Measurements from ENCODE around the gene FMNL2.

Gene FMNL2

GRCh38 chr2:152405206-152406118, 70.5 kb downstream of the FMNL2 start:
- H3K9me3 ChIP-seq (ENCODE audit: control insufficient read depth, insufficient read depth, low read length) = no peaks in the 10 kb centered on the region
- H3K27ac ChIP-seq (ENCODE audit: low read depth, low read length) = peak overlapping the region; percentile 68
- H3K4me1 ChIP-seq (ENCODE audit: control insufficient read depth, insufficient read depth, low read length) = peaks cover 64% of the 10 kb centered on the region
- no peaks in the 10 kb centered on the region for H3K36me3 ChIP-seq (ENCODE audit: control insufficient read depth, insufficient read depth, low read length)
- no peak overlapping the region for H3K9ac ChIP-seq (ENCODE audit: low read depth, low read length)
- H3K27me3 ChIP-seq (ENCODE audit: control insufficient read depth, insufficient read depth, low read length) = no peaks in the 10 kb centered on the region
- no peak overlapping the region for H3K4me3 ChIP-seq (ENCODE audit: low read depth, low read length)

- Histone ChIP-seq H3K9ac (ENCODE audit: low read depth, low read length) (no peak overlapping the region), H3K36me3 (ENCODE audit: control insufficient read depth, insufficient read depth, low read length) (no peaks in the 10 kb centered on the region), H3K4me1 (ENCODE audit: control insufficient read depth, insufficient read depth, low read length) (peaks cover 72% of the 10 kb centered on the region), H3K9me3 (ENCODE audit: control insufficient read depth, insufficient read depth, low read length) (no peaks in the 10 kb centered on the region), H3K27me3 (ENCODE audit: control insufficient read depth, insufficient read depth, low read length) (no peaks in the 10 kb centered on the region), H3K27ac (ENCODE audit: low read depth, low read length) (no peak overlapping the region), H3K4me3 (ENCODE audit: low read depth, low read length) (no peak overlapping the region)
These were observed 71.3 kb downstream of the FMNL2 start for GRCh38 chr2:152406119-152406835.

- H3K4me1 ChIP-seq (ENCODE audit: control insufficient read depth, insufficient read depth, low read length) = peaks cover 77% of the 10 kb centered on the region
- peak overlapping the region; percentile 49 for H3K4me3 ChIP-seq (ENCODE audit: low read depth, low read length)
- no peaks in the 10 kb centered on the region for H3K9me3 ChIP-seq (ENCODE audit: control insufficient read depth, insufficient read depth, low read length)
- H3K36me3 ChIP-seq (ENCODE audit: control insufficient read depth, insufficient read depth, low read length) = no peaks in the 10 kb centered on the region
- H3K27me3 ChIP-seq (ENCODE audit: control insufficient read depth, insufficient read depth, low read length) = no peaks in the 10 kb centered on the region
- H3K27ac ChIP-seq (ENCODE audit: low read depth, low read length) = peak overlapping the region; percentile 83
- H3K9ac ChIP-seq (ENCODE audit: low read depth, low read length) = no peak overlapping the region
These were observed 71.8 kb downstream of the FMNL2 start for GRCh38 chr2:152406836-152407161.

GRCh38 chr2:152407204-152407721, 72.3 kb downstream of the FMNL2 start:
- Histone ChIP-seq H3K27me3 (ENCODE audit: control insufficient read depth, insufficient read depth, low read length) (no peaks in the 10 kb centered on the region), H3K4me1 (ENCODE audit: control insufficient read depth, insufficient read depth, low read length) (peaks cover 77% of the 10 kb centered on the region), H3K36me3 (ENCODE audit: control insufficient read depth, insufficient read depth, low read length) (no peaks in the 10 kb centered on the region), H3K27ac (ENCODE audit: low read depth, low read length) (peak overlapping the region; percentile 83), H3K9me3 (ENCODE audit: control insufficient read depth, insufficient read depth, low read length) (no peaks in the 10 kb centered on the region), H3K4me3 (ENCODE audit: low read depth, low read length) (peak overlapping the region; percentile 49), H3K9ac (ENCODE audit: low read depth, low read length) (no peak overlapping the region)

GRCh38 chr2:152407806-152408205, 72.8 kb downstream of the FMNL2 start:
- peak overlapping the region; percentile 49; the same call in 1 of the 2 replicates for H3K4me3 ChIP-seq (ENCODE audit: low read depth, low read length)
- peak overlapping the region; percentile 83 for H3K27ac ChIP-seq (ENCODE audit: low read depth, low read length)
- peaks cover 74% of the 10 kb centered on the region for H3K4me1 ChIP-seq (ENCODE audit: control insufficient read depth, insufficient read depth, low read length)
- H3K27me3 ChIP-seq (ENCODE audit: control insufficient read depth, insufficient read depth, low read length) = no peaks in the 10 kb centered on the region
- no peaks in the 10 kb centered on the region for H3K9me3 ChIP-seq (ENCODE audit: control insufficient read depth, insufficient read depth, low read length)
- H3K9ac ChIP-seq (ENCODE audit: low read depth, low read length) = no peak overlapping the region
- no peaks in the 10 kb centered on the region for H3K36me3 ChIP-seq (ENCODE audit: control insufficient read depth, insufficient read depth, low read length)

- no peak overlapping the region for H3K4me3 ChIP-seq (ENCODE audit: low read depth, low read length)
- no peak overlapping the region for H3K9ac ChIP-seq (ENCODE audit: low read depth, low read length)
- H3K9me3 ChIP-seq (ENCODE audit: control insufficient read depth, insufficient read depth, low read length) = no peaks in the 10 kb centered on the region
- no peaks in the 10 kb centered on the region for H3K27me3 ChIP-seq (ENCODE audit: control insufficient read depth, insufficient read depth, low read length)
- no peaks in the 10 kb centered on the region for H3K36me3 ChIP-seq (ENCODE audit: control insufficient read depth, insufficient read depth, low read length)
- H3K27ac ChIP-seq (ENCODE audit: low read depth, low read length) = no peak overlapping the region
- H3K4me1 ChIP-seq (ENCODE audit: control insufficient read depth, insufficient read depth, low read length) = peaks cover 75% of the 10 kb centered on the region
These were observed 73.3 kb downstream of the FMNL2 start for GRCh38 chr2:152408254-152408653.

- Histone ChIP-seq H3K4me1 (ENCODE audit: control insufficient read depth, insufficient read depth, low read length) (peaks cover 84% of the 10 kb centered on the region), H3K27ac (ENCODE audit: low read depth, low read length) (no peak overlapping the region), H3K4me3 (ENCODE audit: low read depth, low read length) (no peak overlapping the region), H3K9me3 (ENCODE audit: control insufficient read depth, insufficient read depth, low read length) (no peaks in the 10 kb centered on the region), H3K36me3 (ENCODE audit: control insufficient read depth, insufficient read depth, low read length) (no peaks in the 10 kb centered on the region), H3K27me3 (ENCODE audit: control insufficient read depth, insufficient read depth, low read length) (no peaks in the 10 kb centered on the region), H3K9ac (ENCODE audit: low read depth, low read length) (no peak overlapping the region)
These were observed 74.6 kb downstream of the FMNL2 start for GRCh38 chr2:152409386-152410164.

GRCh38 chr2:152410165-152410597, 75.2 kb downstream of the FMNL2 start:
- peaks cover 83% of the 10 kb centered on the region for H3K4me1 ChIP-seq (ENCODE audit: control insufficient read depth, insufficient read depth, low read length)
- no peak overlapping the region for H3K9ac ChIP-seq (ENCODE audit: low read depth, low read length)
- no peaks in the 10 kb centered on the region for H3K36me3 ChIP-seq (ENCODE audit: control insufficient read depth, insufficient read depth, low read length)
- no peak overlapping the region for H3K27ac ChIP-seq (ENCODE audit: low read depth, low read length)
- H3K4me3 ChIP-seq (ENCODE audit: low read depth, low read length) = no peak overlapping the region
- no peaks in the 10 kb centered on the region for H3K27me3 ChIP-seq (ENCODE audit: control insufficient read depth, insufficient read depth, low read length)
- H3K9me3 ChIP-seq (ENCODE audit: control insufficient read depth, insufficient read depth, low read length) = no peaks in the 10 kb centered on the region

- Histone ChIP-seq H3K27ac (ENCODE audit: low read depth, low read length) (no peak overlapping the region), H3K4me1 (ENCODE audit: control insufficient read depth, insufficient read depth, low read length) (peaks cover 77% of the 10 kb centered on the region), H3K27me3 (ENCODE audit: control insufficient read depth, insufficient read depth, low read length) (no peaks in the 10 kb centered on the region), H3K4me3 (ENCODE audit: low read depth, low read length) (no peak overlapping the region), H3K36me3 (ENCODE audit: control insufficient read depth, insufficient read depth, low read length) (no peaks in the 10 kb centered on the region), H3K9me3 (ENCODE audit: control insufficient read depth, insufficient read depth, low read length) (no peaks in the 10 kb centered on the region), H3K9ac (ENCODE audit: low read depth, low read length) (no peak overlapping the region)
These were observed 76.2 kb downstream of the FMNL2 start for GRCh38 chr2:152411154-152411553.

GRCh38 chr2:152413228-152414030, 78.5 kb downstream of the FMNL2 start:
- Histone ChIP-seq H3K9me3 (ENCODE audit: control insufficient read depth, insufficient read depth, low read length) (no peaks in the 10 kb centered on the region), H3K4me3 (ENCODE audit: low read depth, low read length) (no peak overlapping the region), H3K27ac (ENCODE audit: low read depth, low read length) (peak overlapping the region; percentile 7), H3K27me3 (ENCODE audit: control insufficient read depth, insufficient read depth, low read length) (no peaks in the 10 kb centered on the region), H3K36me3 (ENCODE audit: control insufficient read depth, insufficient read depth, low read length) (no peaks in the 10 kb centered on the region), H3K9ac (ENCODE audit: low read depth, low read length) (no peak overlapping the region), H3K4me1 (ENCODE audit: control insufficient read depth, insufficient read depth, low read length) (peaks cover 55% of the 10 kb centered on the region)
